Activated naive CD8-positive, alpha-beta T cell treated with anti-CD3 and anti-CD28 coated beads, Interleukin-2, amount 50 U/mL, for 24 hours (primary cell): ENCODE measurements around the gene WFDC9.
"Not testable (repeated sequence)": the region's sequence is repeated elsewhere in the genome, so short reads cannot be mapped to it uniquely, and the experiment has no call there.

ENCODE experiments used
- ATAC-seq: fragments of 150-1000 bp; cut with Tn5 transposase; one replicate; pipeline ENCODE4 v1.10.0; 2021
- DNase-seq: peaks from one replicate; pipeline ENCODE4 v3.0.0; 2021
- H3K27ac Mint-ChIP-seq: one replicate; pipeline ENCODE4 v1.8.0; 2021; ENCODE audit warnings: mild to moderate bottlenecking, mixed read lengths
- H3K27me3 Mint-ChIP-seq: one replicate; pipeline ENCODE4 v1.8.0; 2021; ENCODE audit warnings: mixed read lengths
- H3K36me3 Mint-ChIP-seq: one replicate; pipeline ENCODE4 v1.8.0; 2021; ENCODE audit warnings: low read depth, mixed read lengths
- H3K4me1 Mint-ChIP-seq: one replicate; pipeline ENCODE4 v1.8.0; 2021; ENCODE audit warnings: mixed read lengths
- H3K4me3 Mint-ChIP-seq: one replicate; pipeline ENCODE4 v1.8.0; 2021; ENCODE audit warnings: mild to moderate bottlenecking, moderate library complexity, mixed read lengths
- H3K9me3 Mint-ChIP-seq: one replicate; pipeline ENCODE4 v1.8.0; 2021; ENCODE audit warnings: mixed read lengths

The WFDC9 gene

GRCh38 chr20:45578231-45578630 lies 52.9 kb downstream of the WFDC9 start:
- Mint-ChIP-seq H3K36me3 (no peaks in the 10 kb centered on the region), H3K4me3 (no peak overlapping the region), H3K27me3 (peaks cover 24% of the 10 kb centered on the region), H3K27ac (no peak overlapping the region), H3K9me3 (no peaks in the 10 kb centered on the region), H3K4me1 (no peaks in the 10 kb centered on the region)
- ATAC-seq (no peak), DNase-seq (no peak)

GRCh38 chr20:45576995-45577394 lies 54.1 kb downstream of the WFDC9 start:
- Mint-ChIP-seq H3K4me3 (no peak overlapping the region), H3K9me3 (no peaks in the 10 kb centered on the region), H3K4me1 (no peaks in the 10 kb centered on the region), H3K27me3 (peaks cover 23% of the 10 kb centered on the region), H3K36me3 (no peaks in the 10 kb centered on the region), H3K27ac (no peak overlapping the region)
- no peak for DNase-seq
- no peak for ATAC-seq

- H3K36me3 Mint-ChIP-seq, result no peaks in the 10 kb centered on the region
- no peak overlapping the region for H3K27ac Mint-ChIP-seq
- H3K4me1 Mint-ChIP-seq, result no peaks in the 10 kb centered on the region
- peaks cover 20% of the 10 kb centered on the region for H3K27me3 Mint-ChIP-seq
- no peak overlapping the region for H3K4me3 Mint-ChIP-seq
- DNase-seq, result no peak
- H3K9me3 Mint-ChIP-seq, result no peaks in the 10 kb centered on the region
- ATAC-seq, result no peak
These were observed 55.2 kb downstream of the WFDC9 start for GRCh38 chr20:45575931-45576330.

- H3K4me3 Mint-ChIP-seq, H3K36me3 Mint-ChIP-seq, ATAC-seq, H3K27ac Mint-ChIP-seq, H3K4me1 Mint-ChIP-seq, H3K9me3 Mint-ChIP-seq, DNase-seq: not testable (repeated sequence)
- peaks cover 13% of the 10 kb centered on the region for H3K27me3 Mint-ChIP-seq
These were observed 61.4 kb downstream of the WFDC9 start for GRCh38 chr20:45569650-45570049.

GRCh38 chr20:45564760-45565276 lies 66.3 kb downstream of the WFDC9 start:
- Mint-ChIP-seq H3K36me3 (no peaks in the 10 kb centered on the region), H3K4me3 (no peak overlapping the region), H3K27me3 (peaks cover 15% of the 10 kb centered on the region), H3K9me3 (peaks cover 4% of the 10 kb centered on the region), H3K27ac (no peak overlapping the region), H3K4me1 (no peaks in the 10 kb centered on the region)
- DNase-seq (no peak), ATAC-seq (no peak)
